ENCODE results near the gene TSHR. TPM values are rescaled to one million over a fixed set of nuclear protein-coding genes. Genes with fewer than 3 reads are reported as not detected.
A peak's percentile ranks its signal among the peaks of the same experiment; 100 is the strongest.

TSHR gene
- total RNA-seq, 3 donors from 2014 or later, result 0.60 TPM; not detected in 2

- Histone ChIP-seq H3K4me1 (ENCODE audit: low read depth) (no peaks in the 10 kb centered on the region), H3K4me3 (no peak overlapping the region), H3K36me3 (ENCODE audit: low read depth) (no peaks in the 10 kb centered on the region), H3K9me3 (no peaks in the 10 kb centered on the region)
- no peak for DNase-seq
- no peak for TF ChIP-seq CTCF (IDR thresholded peaks at IDR 0.05)
- intact Hi-C loops (cut with DNase I, micrococcal nuclease), result no loop called here
- no peak for ATAC-seq
Measured at GRCh38 chr14:80933282-80933681, 22.1 kb upstream of the TSHR start.

GRCh38 chr14:80933686-80934085 is 21.7 kb upstream of the TSHR start:
- no peaks in the 10 kb centered on the region for H3K9me3 ChIP-seq
- no peak for TF ChIP-seq CTCF (IDR thresholded peaks at IDR 0.05)
- DNase-seq (no peak), ATAC-seq (no peak)
- no peak overlapping the region for H3K4me3 ChIP-seq
- no peaks in the 10 kb centered on the region for H3K36me3 ChIP-seq (ENCODE audit: low read depth)
- intact Hi-C loops (cut with DNase I, micrococcal nuclease), result no loop called here
- H3K4me1 ChIP-seq (ENCODE audit: low read depth), result no peaks in the 10 kb centered on the region

GRCh38 chr14:80940146-80940545 is 15.3 kb upstream of the TSHR start:
- no peak for ATAC-seq
- intact Hi-C loops (cut with DNase I, micrococcal nuclease), result no loop called here

GRCh38 chr14:80941241-80942185 is 13.9 kb upstream of the TSHR start, which contains the start of gene CEP128:
CEP128 (minus strand) TSS chr14:80941738.
- DNase-seq (peak; percentile 94 to 97 (median 95)), ATAC-seq (peak; percentile 100)
- Histone ChIP-seq H3K4me1 (ENCODE audit: low read depth) (peaks cover 4% of the 10 kb centered on the region), H3K4me3 (peak within 1 kb of the TSS; percentile 38), H3K9me3 (no peaks in the 10 kb centered on the region), H3K36me3 (ENCODE audit: low read depth) (no peaks in the 10 kb centered on the region)
- intact Hi-C loops (cut with DNase I, micrococcal nuclease), result no loop called here
- TF ChIP-seq CTCF (IDR thresholded peaks at IDR 0.05), result no peak

More at GRCh38 chr14:80940146-80940545, 15.3 kb upstream of the TSHR start:
- Histone ChIP-seq H3K36me3 (ENCODE audit: low read depth) (no peaks in the 10 kb centered on the region), H3K4me1 (ENCODE audit: low read depth) (peaks cover 4% of the 10 kb centered on the region), H3K9me3 (no peaks in the 10 kb centered on the region), H3K4me3 (no peak overlapping the region)
- no peak for DNase-seq
- no peak for TF ChIP-seq CTCF (IDR thresholded peaks at IDR 0.05)

- intact Hi-C loops (cut with DNase I, micrococcal nuclease), result no loop called here
- no peak for ATAC-seq
Measured at GRCh38 chr14:80942191-80942600, 13.2 kb upstream of the TSHR start.

More at GRCh38 chr14:80942191-80942600, 13.2 kb upstream of the TSHR start:
- Histone ChIP-seq H3K4me1 (ENCODE audit: low read depth) (peaks cover 4% of the 10 kb centered on the region), H3K4me3 (no peak overlapping the region), H3K9me3 (no peaks in the 10 kb centered on the region), H3K36me3 (ENCODE audit: low read depth) (no peaks in the 10 kb centered on the region)
- no peak for TF ChIP-seq CTCF (IDR thresholded peaks at IDR 0.05)
- no peak for DNase-seq

Measured in mucosa of descending colon (tissue), 3 donors.